Activated T-cell treated with anti-CD3 and anti-CD28 coated beads, Interleukin-2, amount 50 U/mL, for 1 hour (primary cell): Measurements from ENCODE around the gene CHST6.
"Not testable (repeated sequence)": the region's sequence is repeated elsewhere in the genome, so short reads cannot be mapped to it uniquely, and the experiment has no call there.

Source experiments
- DNase-seq: peaks from one replicate; pipeline ENCODE4 v3.0.0-alpha.2; 2020

CHST6 gene

GRCh38 chr16:75502916-75503605 is 7.8 kb upstream of the CHST6 start:
- DNase-seq = no peak

- DNase-seq = not testable (repeated sequence)
These were observed 6.6 kb upstream of the CHST6 start for GRCh38 chr16:75501820-75502219.

- DNase-seq = no peak
These were observed 6.1 kb upstream of the CHST6 start for GRCh38 chr16:75501359-75501758.

- not testable (repeated sequence) for DNase-seq
These were observed 3.5 kb upstream of the CHST6 start for GRCh38 chr16:75498605-75499322.

- no peak for DNase-seq
These were observed 2.3 kb upstream of the CHST6 start for GRCh38 chr16:75497558-75497957.

GRCh38 chr16:75494661-75495075 is 573 bp downstream of the CHST6 start:
- no peak for DNase-seq

GRCh38 chr16:75494184-75494583 is 1.1 kb downstream of the CHST6 start:
- no peak for DNase-seq

GRCh38 chr16:75491876-75492275 is 3.4 kb downstream of the CHST6 start:
- DNase-seq = no peak

GRCh38 chr16:75488322-75488721 is 6.9 kb downstream of the CHST6 start:
- no peak for DNase-seq

- DNase-seq = no peak
These were observed 8.4 kb downstream of the CHST6 start for GRCh38 chr16:75486676-75487313.

GRCh38 chr16:75486014-75486675 is 9.1 kb downstream of the CHST6 start:
- no peak for DNase-seq

GRCh38 chr16:75485230-75486013 is 9.8 kb downstream of the CHST6 start:
- no peak for DNase-seq

GRCh38 chr16:75483222-75483621 is 12.0 kb downstream of the CHST6 start:
- DNase-seq = no peak

GRCh38 chr16:75482434-75483205 is 12.6 kb downstream of the CHST6 start:
- DNase-seq = no peak

- DNase-seq = no peak
These were observed 13.8 kb downstream of the CHST6 start for GRCh38 chr16:75481475-75481874.

- no peak for DNase-seq
These were observed 15.7 kb downstream of the CHST6 start for GRCh38 chr16:75479421-75479990.

- no peak for DNase-seq
These were observed 16.5 kb downstream of the CHST6 start for GRCh38 chr16:75478480-75479345.

GRCh38 chr16:75477680-75478473 is 17.4 kb downstream of the CHST6 start:
- no peak for DNase-seq

- DNase-seq = no peak
These were observed 18.4 kb downstream of the CHST6 start for GRCh38 chr16:75476817-75477216.

- DNase-seq = no peak
These were observed 19.8 kb downstream of the CHST6 start for GRCh38 chr16:75475420-75475847.
